ENCODE results near the gene ERAP2.
"Not testable (repeated sequence)": the region's sequence is repeated elsewhere in the genome, so short reads cannot be mapped to it uniquely, and the experiment has no call there.

ERAP2 gene

DNA sequence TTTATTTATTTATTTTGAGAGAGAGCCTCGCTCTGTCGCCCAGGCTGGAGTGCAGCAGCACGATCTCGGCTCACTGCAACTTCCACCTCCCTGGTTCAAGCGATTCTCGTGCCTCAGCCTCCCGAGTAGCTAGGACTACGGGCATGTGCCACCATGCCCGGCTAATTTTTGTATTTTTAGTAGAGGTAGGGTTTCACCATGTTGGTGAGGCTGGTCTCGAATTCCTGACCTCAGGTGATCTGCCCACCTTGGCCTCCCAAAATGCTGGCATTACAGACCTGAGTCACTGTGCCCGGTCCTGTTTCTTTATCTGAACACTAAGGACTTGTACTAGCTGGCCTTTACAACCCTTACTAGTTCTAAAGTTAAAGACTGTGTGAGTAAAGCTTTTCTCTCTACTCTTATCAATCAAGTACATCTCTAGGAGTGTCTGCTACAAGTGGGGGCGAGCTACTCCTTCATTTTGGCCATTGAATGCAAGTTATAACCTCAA is 723 bp downstream of the ERAP2 start:
- Histone ChIP-seq H2BK15ac (ENCODE audit: low read depth, poor library complexity, severe bottlenecking) (peak overlapping the region; percentile 58), H3K9ac (ENCODE audit: low read length) (peak overlapping the region; percentile 93), H3K4me3 (ENCODE audit: insufficient read depth in 1 of 2, low read depth in 1 of 2, low read length in 2 of 2) (peak overlapping the region in 1 of 2 experiments; percentile 87), H3K4me2 (ENCODE audit: low read length, poor library complexity, severe bottlenecking) (peak overlapping the region; percentile 33), H3K36me3 (ENCODE audit: control insufficient read depth in 1 of 2, insufficient read depth in 2 of 2, low read depth in 1 of 2, low read length in 2 of 2) (peaks cover 0 to 16% of the 10 kb centered on the region in 2 experiments), H4K8ac (ENCODE audit: low read length) (peak overlapping the region; percentile 71)
- H4K91ac ChIP-seq (ENCODE audit: low read length); H2BK5ac ChIP-seq (ENCODE audit: low read depth, low read length, poor library complexity, severe bottlenecking); DNase-seq; H3K14ac ChIP-seq (ENCODE audit: low read length in 2 of 2); H3K27ac ChIP-seq (ENCODE audit: low read length, poor library complexity, severe bottlenecking); H3K4me1 ChIP-seq (ENCODE audit: control insufficient read depth, insufficient read depth, low read depth, low read length); H3K4ac ChIP-seq (ENCODE audit: low read depth in 1 of 2, low read length in 2 of 2); H2AFZ ChIP-seq (ENCODE audit: low read depth, low read length); H3K79me1 ChIP-seq (replicated peaks; ENCODE audit: low read length, poor library complexity, severe bottlenecking); H3K9me3 ChIP-seq (ENCODE audit: control insufficient read depth, low read length); H2BK120ac ChIP-seq (ENCODE audit: low read depth, low read length); H3K27me3 ChIP-seq (ENCODE audit: control insufficient read depth in 1 of 2, insufficient read depth in 1 of 2, low read length in 2 of 2); H3K23ac ChIP-seq (ENCODE audit: low read length in 2 of 2); H3K18ac ChIP-seq (ENCODE audit: low read depth in 1 of 2, low read length in 2 of 2); H2AK5ac ChIP-seq (ENCODE audit: low read length, severe bottlenecking); H2BK12ac ChIP-seq (ENCODE audit: low read length in 2 of 2): not testable (repeated sequence)
- 95% methylated on average over 12 of the region's 12 CpGs for WGBS

GRCh38 chr5:96879665-96880064 is 3.4 kb downstream of the ERAP2 start:
- Histone ChIP-seq H3K9ac (ENCODE audit: low read length) (no peak overlapping the region), H3K4me1 (ENCODE audit: control insufficient read depth, insufficient read depth, low read depth, low read length) (peaks cover 4% of the 10 kb centered on the region), H4K8ac (ENCODE audit: low read length) (no peak overlapping the region), H3K36me3 (ENCODE audit: control insufficient read depth in 1 of 2, insufficient read depth in 2 of 2, low read depth in 1 of 2, low read length in 2 of 2) (peaks cover 2 to 32% of the 10 kb centered on the region in 2 experiments), H2AK5ac (ENCODE audit: low read length, severe bottlenecking) (no peak overlapping the region), H3K23ac (ENCODE audit: low read length in 2 of 2) (no peak overlapping the region), H2AFZ (ENCODE audit: low read depth, low read length) (no peak overlapping the region), H2BK120ac (ENCODE audit: low read depth, low read length) (no peak overlapping the region), H3K4ac (ENCODE audit: low read depth in 1 of 2, low read length in 2 of 2) (no peak overlapping the region), H2BK5ac (ENCODE audit: low read depth, low read length, poor library complexity, severe bottlenecking) (no peak overlapping the region), H3K14ac (ENCODE audit: low read length in 2 of 2) (no peak overlapping the region), H3K27ac (ENCODE audit: low read length, poor library complexity, severe bottlenecking) (no peak overlapping the region), H3K18ac (ENCODE audit: low read depth in 1 of 2, low read length in 2 of 2) (no peak overlapping the region), H3K4me3 (ENCODE audit: insufficient read depth in 1 of 2, low read depth in 1 of 2, low read length in 2 of 2) (no peak overlapping the region), H3K9me3 (ENCODE audit: control insufficient read depth, low read length) (no peaks in the 10 kb centered on the region), H4K91ac (ENCODE audit: low read length) (no peak overlapping the region), H2BK12ac (ENCODE audit: low read length in 2 of 2) (no peak overlapping the region), H3K4me2 (ENCODE audit: low read length, poor library complexity, severe bottlenecking) (no peak overlapping the region), H2BK15ac (ENCODE audit: low read depth, poor library complexity, severe bottlenecking) (no peak overlapping the region), H3K27me3 (ENCODE audit: control insufficient read depth in 1 of 2, insufficient read depth in 1 of 2, low read length in 2 of 2) (no peaks in the 10 kb centered on the region), H3K79me1 (replicated peaks; ENCODE audit: low read length, poor library complexity, severe bottlenecking) (peaks cover 9% of the 10 kb centered on the region)
- 96% methylated on average over 3 of the region's 3 CpGs for whole genome bisulfite sequencing
- no peak for DNase-seq

DNA sequence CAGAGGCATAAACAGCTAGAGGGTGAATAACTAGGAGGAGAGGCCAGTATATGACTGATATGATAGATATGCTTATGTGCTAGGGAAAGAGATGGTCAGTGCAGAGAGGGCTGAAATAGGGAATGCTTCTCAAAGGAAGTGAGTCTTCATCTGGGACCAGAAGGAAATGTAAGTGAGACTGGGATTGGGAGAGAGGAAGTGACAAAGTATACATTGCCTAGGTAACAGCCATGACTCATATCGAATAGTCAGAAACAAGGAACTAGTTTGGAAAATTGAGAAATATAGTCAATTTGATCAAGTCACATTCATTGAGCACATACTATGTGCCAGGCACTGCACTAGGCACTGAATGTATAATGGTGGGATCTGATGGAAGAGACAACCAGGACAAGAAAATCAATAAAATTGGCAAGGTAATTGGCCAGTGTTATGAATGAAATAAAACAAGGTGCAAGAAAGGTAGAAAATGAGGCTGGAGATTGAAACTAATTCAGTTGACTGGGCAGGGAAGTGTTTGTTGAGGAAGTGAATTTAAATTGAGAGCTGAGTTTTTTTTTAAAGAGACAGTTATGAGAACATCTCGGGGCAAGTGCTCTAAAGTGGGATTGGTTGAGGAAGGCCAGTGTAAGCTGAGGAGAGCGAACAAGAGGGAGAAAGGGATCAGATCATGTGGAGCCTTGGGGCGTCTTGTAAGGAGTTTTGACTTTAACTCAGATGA is 4.3 kb downstream of the ERAP2 start:
- Histone ChIP-seq H4K91ac (ENCODE audit: low read length) (no peak overlapping the region), H2BK5ac (ENCODE audit: low read depth, low read length, poor library complexity, severe bottlenecking) (no peak overlapping the region), H3K79me1 (replicated peaks; ENCODE audit: low read length, poor library complexity, severe bottlenecking) (peaks cover 12% of the 10 kb centered on the region), H3K4me3 (ENCODE audit: insufficient read depth in 1 of 2, low read depth in 1 of 2, low read length in 2 of 2) (no peak overlapping the region), H2AK5ac (ENCODE audit: low read length, severe bottlenecking) (no peak overlapping the region), H3K27ac (ENCODE audit: low read length, poor library complexity, severe bottlenecking) (no peak overlapping the region), H3K27me3 (ENCODE audit: control insufficient read depth in 1 of 2, insufficient read depth in 1 of 2, low read length in 2 of 2) (no peaks in the 10 kb centered on the region), H2AFZ (ENCODE audit: low read depth, low read length) (no peak overlapping the region), H4K8ac (ENCODE audit: low read length) (no peak overlapping the region), H3K18ac (ENCODE audit: low read depth in 1 of 2, low read length in 2 of 2) (no peak overlapping the region), H2BK15ac (ENCODE audit: low read depth, poor library complexity, severe bottlenecking) (no peak overlapping the region), H3K9ac (ENCODE audit: low read length) (peak overlapping the region; percentile 20), H3K4me2 (ENCODE audit: low read length, poor library complexity, severe bottlenecking) (no peak overlapping the region), H3K14ac (ENCODE audit: low read length in 2 of 2) (no peak overlapping the region), H3K4ac (ENCODE audit: low read depth in 1 of 2, low read length in 2 of 2) (no peak overlapping the region), H2BK120ac (ENCODE audit: low read depth, low read length) (no peak overlapping the region), H3K9me3 (ENCODE audit: control insufficient read depth, low read length) (no peaks in the 10 kb centered on the region), H3K4me1 (ENCODE audit: control insufficient read depth, insufficient read depth, low read depth, low read length) (peaks cover 4% of the 10 kb centered on the region), H2BK12ac (ENCODE audit: low read length in 2 of 2) (no peak overlapping the region), H3K23ac (ENCODE audit: low read length in 2 of 2) (no peak overlapping the region), H3K36me3 (ENCODE audit: control insufficient read depth in 1 of 2, insufficient read depth in 2 of 2, low read depth in 1 of 2, low read length in 2 of 2) (peaks cover 2 to 40% of the 10 kb centered on the region in 2 experiments)
- 83% methylated on average over 4 of the region's 4 CpGs for WGBS
- peak; percentile 74 for DNase-seq

DNA sequence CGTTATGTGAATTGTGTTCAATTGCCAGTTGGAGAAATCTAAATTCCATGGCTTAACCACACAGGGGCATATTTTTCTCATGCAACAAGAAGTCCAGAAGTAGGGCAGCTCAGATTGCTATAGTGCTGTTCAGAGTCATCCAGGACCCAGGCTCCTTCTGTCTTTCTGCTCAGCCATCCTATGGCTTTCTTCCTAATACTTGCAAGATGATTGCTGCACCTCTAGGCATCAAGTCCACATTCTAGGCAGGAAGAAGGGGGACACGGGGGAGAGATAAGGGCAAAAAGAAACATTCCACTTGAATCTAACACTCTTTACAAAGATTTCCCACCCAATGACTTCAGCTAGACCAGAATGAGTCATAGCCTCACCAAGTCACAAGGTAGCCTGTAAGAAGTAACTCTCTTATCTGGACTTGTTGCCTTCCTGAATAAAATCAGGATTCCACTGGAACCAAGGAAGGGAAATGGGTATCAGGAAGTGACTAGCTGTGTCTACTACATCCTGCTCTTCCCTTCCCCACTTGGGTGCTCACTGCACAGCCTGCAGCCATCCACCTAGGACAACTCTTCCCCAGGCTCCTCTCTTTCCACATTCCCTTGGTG is 5.3 kb downstream of the ERAP2 start:
- Histone ChIP-seq H3K27me3 (ENCODE audit: control insufficient read depth in 1 of 2, insufficient read depth in 1 of 2, low read length in 2 of 2) (no peaks in the 10 kb centered on the region), H2AFZ (ENCODE audit: low read depth, low read length) (no peak overlapping the region), H3K9me3 (ENCODE audit: control insufficient read depth, low read length) (no peaks in the 10 kb centered on the region), H3K79me1 (replicated peaks; ENCODE audit: low read length, poor library complexity, severe bottlenecking) (peaks cover 11% of the 10 kb centered on the region), H2BK12ac (ENCODE audit: low read length in 2 of 2) (no peak overlapping the region), H3K18ac (ENCODE audit: low read depth in 1 of 2, low read length in 2 of 2) (no peak overlapping the region), H2BK15ac (ENCODE audit: low read depth, poor library complexity, severe bottlenecking) (no peak overlapping the region), H3K4ac (ENCODE audit: low read depth in 1 of 2, low read length in 2 of 2) (no peak overlapping the region), H3K4me2 (ENCODE audit: low read length, poor library complexity, severe bottlenecking) (no peak overlapping the region), H4K91ac (ENCODE audit: low read length) (no peak overlapping the region), H3K4me3 (ENCODE audit: insufficient read depth in 1 of 2, low read depth in 1 of 2, low read length in 2 of 2) (no peak overlapping the region), H3K14ac (ENCODE audit: low read length in 2 of 2) (no peak overlapping the region), H3K4me1 (ENCODE audit: control insufficient read depth, insufficient read depth, low read depth, low read length) (peaks cover 6% of the 10 kb centered on the region), H3K23ac (ENCODE audit: low read length in 2 of 2) (no peak overlapping the region), H3K9ac (ENCODE audit: low read length) (peak overlapping the region; percentile 58), H4K8ac (ENCODE audit: low read length) (no peak overlapping the region), H3K36me3 (ENCODE audit: control insufficient read depth in 1 of 2, insufficient read depth in 2 of 2, low read depth in 1 of 2, low read length in 2 of 2) (peaks cover 2 to 47% of the 10 kb centered on the region in 2 experiments), H2BK5ac (ENCODE audit: low read depth, low read length, poor library complexity, severe bottlenecking) (no peak overlapping the region), H2AK5ac (ENCODE audit: low read length, severe bottlenecking) (no peak overlapping the region), H2BK120ac (ENCODE audit: low read depth, low read length) (no peak overlapping the region), H3K27ac (ENCODE audit: low read length, poor library complexity, severe bottlenecking) (peak overlapping the region; percentile 33)
- DNase-seq, result peak; percentile 80
- 30% methylated on average over 2 of the region's 2 CpGs for WGBS

Data from mesenchymal stem cell (in vitro differentiated cells and primary cell).